Hematopoietic multipotent progenitor cell treated with erythropoietin and hydrocortisone succinate and interleukin-3 and kit ligand, for 8 days (in vitro differentiated cells): ENCODE measurements around the gene FAM9A.

Experiments
- DNase-seq: peaks from one replicate; pipeline ENCODE4 v3.0.0-alpha.2; 2015

The FAM9A gene

DNA sequence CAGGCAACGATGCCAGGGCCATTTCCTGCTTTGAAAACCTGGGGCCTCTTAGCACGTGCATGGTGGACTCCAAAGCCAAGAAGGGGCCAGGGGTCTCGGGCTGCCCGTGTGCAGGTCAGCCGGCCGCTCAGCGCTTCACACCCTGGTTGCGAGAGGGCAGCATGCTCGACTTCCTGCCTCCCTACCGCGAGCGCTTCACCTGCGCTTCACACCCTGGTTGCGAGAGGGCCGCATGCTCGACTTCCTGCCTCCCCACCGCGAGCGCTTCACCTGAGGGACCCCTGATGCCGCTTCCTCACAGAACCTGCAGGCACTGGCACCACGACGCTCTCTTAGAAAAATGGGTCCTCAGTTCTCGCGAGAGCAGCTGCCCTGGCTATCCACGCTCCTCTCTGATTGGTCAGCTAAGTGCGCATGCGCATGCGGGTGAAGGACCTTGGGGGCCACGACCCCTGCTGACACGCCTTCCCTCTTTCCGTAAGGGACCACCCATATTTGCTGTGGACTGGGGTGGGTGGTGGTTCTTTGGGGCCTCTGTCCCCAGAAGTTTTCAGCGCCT lies at the start of gene FAM9A:
FAM9A (minus strand) TSS at position 343 of the 559 bp plus-strand sequence. CDS start 1,212 bp downstream, outside the sequence.
- no peak for DNase-seq

DNA sequence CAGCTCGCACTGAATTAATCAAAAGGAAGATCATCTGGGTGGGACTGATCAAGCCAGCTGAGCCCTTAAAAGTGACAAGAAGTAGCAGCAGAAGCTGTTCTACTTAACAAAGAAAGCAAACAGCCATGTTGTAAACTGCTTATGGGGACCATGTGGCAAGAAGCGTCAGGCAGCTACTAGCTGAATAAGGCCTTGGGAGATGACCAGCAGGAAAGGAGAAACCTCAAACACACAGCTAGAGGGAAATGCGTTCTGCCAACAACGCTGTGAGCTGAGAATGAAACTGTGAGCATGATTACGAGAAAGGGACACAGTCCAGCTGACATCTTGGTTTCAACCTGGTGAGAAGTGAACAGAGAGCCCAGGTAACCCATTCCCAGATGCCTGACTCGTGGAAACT lies 49.3 kb upstream of the FAM9A start:
- no peak for DNase-seq

DNA sequence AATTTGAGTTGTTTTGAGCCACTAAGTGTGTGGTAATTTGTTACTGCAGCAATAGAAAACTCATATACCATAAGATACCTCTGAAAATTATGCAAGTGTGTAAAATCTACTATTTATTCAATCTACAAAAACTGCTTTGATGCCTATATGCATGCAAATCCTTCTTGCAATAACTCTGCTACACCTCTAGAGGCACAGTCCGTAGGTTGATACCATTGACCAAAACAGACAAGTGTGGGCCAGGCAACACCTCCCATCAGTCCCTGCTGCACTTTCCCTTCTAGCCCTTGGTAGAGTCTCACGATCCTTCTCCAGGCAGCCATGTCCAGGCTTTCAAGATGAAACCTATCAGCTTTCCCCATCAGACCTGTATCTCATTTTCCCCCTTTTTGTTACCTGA lies 48.8 kb upstream of the FAM9A start:
- DNase-seq = no peak

DNA sequence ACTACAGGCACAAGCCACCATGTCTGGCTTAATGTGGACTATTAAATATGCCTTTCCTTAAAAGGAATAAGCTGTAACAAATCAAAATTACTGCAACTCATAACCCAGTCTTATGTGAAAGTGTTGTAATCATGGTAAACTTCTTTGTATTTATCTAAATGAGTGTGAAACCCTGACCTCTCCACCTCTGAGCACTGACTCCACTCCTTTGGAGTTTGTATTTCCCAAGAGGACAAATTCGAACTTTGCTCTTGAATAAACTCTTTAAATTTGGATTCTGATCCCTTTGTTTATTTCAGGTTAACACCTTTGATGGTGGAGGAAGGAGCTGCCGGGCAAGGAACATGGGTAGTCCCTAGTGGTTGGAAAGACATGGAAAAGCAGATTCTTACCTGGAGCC lies 48.3 kb upstream of the FAM9A start:
- no peak for DNase-seq

DNA sequence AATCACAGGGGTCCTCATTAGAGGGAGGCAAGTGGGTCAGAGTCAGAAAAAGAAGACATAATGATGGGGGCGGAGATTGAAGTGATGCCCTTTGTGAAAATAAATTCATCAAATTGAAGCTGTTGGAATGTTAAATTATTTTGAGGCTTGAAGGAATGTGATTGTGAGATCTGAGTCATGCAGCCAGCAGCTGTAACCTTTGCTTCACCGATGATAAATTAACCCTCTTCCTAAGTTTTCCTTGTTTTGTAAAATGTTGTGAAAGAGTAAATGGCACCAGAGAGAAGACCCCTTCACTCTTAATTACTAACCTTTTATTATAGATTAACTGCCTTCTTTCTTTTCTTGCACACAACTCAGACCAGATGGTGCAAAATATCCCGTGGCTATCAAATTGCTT lies 47.7 kb upstream of the FAM9A start:
- DNase-seq = no peak

DNA sequence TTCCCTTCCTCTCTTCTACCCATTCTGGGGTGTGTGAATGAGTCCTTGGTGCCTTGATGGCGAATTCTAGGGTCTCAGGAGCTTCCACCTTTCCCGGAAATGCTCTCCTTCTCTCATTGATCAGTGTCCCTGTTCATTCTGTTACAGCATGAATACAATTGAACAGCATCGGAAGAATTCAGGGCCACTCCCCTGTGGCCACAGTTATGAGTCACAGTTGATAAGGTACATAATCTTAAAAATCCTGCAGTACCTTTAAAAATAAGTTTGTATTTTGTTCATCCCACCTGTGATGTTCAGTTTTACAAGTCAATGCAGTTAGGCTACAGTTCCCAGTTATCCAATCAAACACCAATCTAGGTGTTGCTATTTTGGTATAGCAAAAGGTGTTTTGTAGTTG lies 47.3 kb upstream of the FAM9A start:
- no peak for DNase-seq

DNA sequence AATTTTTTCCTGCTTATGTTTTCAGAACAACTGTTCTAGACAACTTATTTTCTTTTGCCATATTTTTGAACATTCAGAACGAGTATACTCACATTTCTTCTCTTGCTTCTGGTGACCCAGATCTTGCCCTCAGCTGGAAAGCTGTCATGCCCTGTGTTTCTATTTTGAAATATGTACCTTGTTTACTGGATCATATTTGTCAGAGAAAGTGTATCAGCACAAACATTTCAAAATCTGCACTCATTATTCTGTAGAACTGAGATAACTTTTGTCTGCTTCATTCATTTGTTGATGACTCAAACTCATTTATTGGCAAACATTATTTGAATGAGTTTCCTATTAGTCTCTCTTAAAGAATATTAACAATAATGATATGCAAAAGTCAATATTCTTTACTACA lies 46.2 kb upstream of the FAM9A start:
- no peak for DNase-seq

DNA sequence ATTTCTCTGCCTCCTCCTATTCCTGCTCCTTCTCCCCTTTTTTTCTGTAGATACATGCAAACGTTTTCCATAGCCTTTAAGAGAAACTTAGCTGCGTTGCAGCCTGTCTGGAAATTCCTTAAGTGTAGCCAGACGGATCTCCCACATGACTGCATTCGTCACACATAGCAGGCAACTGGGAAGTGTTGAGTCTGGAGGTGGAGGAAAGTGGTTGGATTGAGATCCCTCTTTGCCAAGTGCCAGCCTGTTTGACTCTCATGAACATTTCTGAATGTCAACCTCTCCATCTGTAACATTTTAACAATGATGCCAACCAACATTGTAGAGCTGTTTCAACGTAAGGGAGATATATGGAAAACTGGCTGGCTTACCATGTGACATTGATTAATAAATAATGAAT lies 45.1 kb upstream of the FAM9A start:
- DNase-seq = no peak

DNA sequence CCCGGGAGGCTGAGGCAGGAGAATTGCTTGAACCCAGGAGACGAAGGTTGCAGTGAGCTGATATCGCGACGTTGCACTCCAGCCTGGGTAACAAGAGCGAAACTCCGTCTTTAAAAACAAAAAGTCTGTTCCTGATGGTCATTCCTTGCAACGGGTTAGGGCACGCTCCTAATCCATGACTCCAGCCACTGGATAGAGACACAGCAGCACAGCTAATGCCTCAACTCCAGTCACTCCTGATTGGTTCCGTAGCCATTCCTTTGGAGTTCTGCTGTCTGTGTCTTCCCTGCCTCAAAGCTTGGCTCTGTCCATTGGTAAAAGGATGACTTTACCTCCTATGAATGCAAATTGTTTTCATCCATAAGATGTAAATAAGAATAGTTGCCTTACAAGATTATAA lies 44.3 kb upstream of the FAM9A start:
- no peak for DNase-seq

DNA sequence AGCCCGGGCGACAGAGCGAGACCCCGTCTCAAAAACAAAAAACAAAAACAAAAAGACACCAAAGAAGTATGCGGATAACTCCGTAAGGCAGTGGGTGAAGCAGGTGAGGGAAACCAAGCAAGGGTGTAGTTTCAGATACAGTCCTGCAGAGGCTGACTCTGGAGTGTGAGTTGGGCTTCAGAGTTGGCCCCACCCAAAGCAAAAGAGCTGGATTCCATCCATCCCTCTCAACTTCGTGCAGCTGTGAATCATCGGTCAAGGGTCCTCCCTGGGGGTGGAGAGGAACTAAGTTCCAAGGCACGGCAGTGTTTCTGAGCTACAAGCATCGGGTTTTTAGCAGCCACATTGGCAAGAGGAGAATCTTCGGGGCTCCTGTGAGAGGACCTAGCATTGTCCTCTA lies 43.9 kb upstream of the FAM9A start:
- no peak for DNase-seq

DNA sequence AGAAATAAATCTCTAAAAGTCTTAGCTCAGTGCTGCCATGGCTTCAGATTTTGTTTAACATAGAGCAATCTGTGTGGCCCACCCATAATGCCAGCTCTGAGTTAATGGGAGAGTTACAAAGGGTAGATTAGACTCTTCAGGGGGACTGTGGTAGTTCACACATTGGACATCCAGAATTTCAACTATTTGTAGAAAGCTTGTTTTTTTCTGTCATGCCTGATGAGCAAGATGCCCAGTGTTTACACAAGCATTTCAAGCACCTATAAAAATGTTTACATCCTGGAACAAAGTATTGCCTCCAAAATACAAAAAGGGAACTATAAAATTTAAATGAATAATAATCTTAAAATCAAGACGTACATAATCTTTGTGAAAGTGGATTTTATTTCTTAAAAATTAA lies 43.0 kb upstream of the FAM9A start:
- DNase-seq = no peak

DNA sequence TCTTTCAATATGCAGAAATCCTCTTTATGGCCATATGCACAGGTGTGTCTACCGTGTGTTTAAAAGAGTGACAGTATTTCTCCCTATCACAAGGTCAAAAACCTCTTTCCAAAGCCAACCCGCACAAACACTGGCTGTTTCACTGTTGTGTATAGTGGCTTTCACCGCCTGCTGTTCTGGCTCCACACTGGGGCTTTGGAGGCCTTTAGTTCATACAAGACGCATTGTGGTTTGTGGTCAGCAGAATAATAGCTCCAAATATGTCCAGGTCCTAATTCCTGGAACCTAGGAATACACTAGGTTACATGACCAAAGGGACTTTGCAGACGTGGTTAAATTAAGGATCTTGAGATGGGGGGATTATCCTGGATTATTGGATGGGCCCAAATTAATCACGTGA lies 40.7 kb upstream of the FAM9A start:
- DNase-seq = no peak

DNA sequence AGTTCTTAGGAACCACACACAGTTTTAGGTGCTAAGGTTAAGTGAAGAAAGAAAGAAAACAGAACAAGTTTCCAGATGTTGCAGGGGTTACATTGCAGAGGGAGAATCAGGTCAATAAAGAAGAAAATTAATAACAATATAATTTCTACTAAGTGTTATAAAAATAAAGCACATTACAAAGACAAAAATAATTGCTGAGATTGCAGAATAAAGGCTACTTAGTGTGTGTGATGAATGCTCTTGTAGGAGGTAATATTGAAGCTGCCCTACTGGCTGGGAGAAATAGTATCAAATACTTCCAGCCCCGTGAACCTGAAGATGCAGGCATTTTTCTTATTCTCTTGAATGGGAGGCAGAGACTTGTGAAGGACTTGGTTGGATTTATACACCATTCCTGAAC lies 33.2 kb upstream of the FAM9A start:
- DNase-seq = no peak

DNA sequence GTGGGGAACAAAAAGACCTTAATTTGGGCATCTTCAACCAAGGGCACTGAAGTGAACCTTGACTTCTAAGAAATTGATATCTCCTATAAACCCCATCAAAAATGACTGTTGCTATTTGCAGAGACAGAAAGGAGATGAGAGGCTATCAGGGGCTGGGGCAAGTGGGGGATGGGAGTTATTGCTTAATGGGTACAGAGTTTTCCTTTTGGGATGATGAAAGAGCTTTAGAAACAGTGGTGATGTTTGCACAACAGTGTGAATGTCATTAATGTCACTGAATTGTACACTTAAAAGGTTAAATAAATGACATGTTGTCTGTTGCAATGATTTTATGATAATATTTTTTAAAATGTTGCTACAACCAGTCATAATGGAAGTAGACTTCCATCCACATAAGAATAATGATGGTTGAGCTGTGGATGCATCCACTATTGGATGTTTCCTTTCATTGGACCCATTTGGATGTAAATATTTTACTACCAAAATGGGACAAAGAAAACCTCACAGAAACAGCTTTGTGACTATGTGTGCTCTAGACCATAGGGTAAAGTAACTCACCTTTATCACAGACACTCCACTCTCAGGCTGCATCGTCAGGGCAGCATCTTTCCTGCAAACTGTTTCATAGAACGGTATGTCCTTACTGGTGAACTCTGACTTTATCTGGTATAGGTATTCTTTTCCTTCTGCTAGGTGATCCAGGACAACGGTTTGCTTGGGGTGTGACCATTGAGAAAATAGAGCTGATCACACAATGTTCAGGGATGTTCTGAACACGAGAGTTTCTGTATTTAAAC lies 31.6 kb upstream of the FAM9A start:
- DNase-seq = no peak

DNA sequence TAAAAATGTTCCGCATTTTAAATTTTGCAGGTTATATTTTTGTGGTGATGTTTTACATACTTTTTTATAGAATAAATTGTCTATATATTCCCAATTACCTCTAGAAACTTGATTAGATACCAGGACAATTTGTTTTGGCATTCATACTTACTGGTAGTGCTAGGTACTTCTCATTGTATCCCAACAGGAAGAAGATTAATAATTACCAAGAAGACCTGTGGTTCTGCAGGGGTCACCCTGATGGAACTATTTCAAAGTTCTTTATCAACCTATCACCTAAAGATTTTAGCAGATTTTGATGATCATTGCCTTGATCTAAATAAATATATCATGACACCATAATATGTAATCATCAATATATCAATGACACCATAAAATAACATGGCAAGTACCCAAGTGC lies 22.5 kb upstream of the FAM9A start:
- no peak for DNase-seq

DNA sequence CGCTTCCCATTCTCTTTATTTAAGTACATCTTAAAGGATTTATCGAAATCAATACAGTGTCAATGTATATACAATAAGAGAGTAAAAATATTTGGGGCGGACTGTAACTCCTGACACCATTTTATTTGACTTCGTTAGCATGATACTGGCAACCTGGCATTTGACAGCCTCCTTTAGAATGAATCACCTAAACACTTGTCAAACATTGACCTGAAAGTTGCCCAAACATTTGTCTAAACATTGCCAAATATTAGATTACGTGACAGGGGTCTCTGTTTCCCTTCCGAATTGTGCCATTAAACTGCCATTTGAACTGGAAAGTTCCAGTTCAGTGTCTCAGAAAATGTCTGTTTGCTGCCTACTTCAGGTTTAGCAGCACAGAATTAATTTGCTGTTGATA lies 20.8 kb upstream of the FAM9A start:
- DNase-seq = no peak

DNA sequence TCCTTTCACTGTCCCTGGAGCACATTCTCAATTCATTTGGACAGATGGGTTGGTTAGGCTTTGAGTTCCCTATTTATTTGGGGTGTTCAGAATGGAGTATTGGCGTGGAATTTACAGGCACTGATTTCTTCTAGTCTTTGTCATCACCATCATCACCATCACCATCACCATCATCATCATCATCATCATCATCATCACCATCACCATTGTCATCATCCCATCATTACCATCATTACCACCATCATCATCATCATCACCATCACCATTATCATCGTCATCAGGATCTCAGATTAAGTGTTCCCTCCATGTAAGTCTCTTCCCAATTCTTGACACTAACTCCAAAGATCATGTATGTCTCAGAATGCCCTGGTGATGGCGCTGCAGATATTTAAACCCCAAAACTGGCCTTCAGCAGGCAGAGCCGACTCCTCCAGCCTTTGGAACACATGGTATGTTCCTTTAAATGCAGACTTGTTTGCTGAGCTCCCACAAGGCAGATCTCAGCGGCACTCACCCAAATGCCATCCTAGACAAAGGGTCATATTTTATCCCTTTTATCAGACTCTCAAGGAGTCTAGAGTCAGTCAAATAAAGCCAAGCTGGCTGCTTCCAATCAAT lies 19.8 kb upstream of the FAM9A start:
- no peak for DNase-seq

DNA sequence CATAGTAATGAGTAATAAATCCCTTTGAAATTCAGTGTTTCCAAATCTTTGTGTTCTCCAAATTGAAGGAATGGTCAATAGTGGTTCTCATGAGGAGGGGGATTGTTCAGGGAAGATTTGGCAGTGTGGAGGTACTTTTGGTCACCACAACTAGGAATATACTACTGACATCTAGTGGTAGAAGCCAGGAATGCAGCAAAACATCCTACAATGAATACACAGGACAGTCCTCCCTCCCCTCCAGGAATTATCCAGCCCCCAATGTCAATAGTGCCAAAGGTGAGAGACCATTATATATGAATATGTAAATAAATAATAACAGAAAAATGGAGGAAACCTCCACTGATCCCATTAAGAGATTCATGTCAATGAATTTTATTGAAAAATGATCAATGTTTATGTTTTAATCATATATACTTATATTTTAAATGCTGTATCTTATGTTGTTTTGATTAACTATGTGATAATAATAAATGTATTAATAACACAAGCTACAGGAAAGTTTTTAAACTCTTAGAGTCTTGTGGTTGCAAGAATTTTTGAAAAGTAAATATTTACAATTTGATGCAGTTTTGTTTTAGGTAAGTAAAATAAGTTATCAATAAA lies 14.4 kb upstream of the FAM9A start:
- DNase-seq = peak; percentile 42

DNA sequence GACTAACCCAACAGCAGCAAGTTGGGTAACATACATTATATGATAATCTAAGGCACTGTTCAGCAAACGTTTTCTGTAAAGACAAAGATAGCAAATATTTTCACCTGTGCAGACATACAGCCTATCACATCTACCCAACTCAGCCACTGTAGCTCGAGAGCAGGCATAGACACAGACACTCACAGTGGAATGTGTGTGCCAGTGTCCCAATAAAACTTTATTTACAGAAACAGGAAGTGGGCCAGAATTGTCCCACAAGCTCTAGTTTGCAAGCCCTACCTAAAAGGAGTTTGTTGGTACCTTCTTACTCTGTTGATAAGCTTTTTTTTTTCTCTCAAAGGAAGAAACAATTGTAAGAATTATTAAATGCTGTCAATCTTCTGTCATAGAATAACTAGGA lies 11.9 kb upstream of the FAM9A start:
- DNase-seq = no peak

DNA sequence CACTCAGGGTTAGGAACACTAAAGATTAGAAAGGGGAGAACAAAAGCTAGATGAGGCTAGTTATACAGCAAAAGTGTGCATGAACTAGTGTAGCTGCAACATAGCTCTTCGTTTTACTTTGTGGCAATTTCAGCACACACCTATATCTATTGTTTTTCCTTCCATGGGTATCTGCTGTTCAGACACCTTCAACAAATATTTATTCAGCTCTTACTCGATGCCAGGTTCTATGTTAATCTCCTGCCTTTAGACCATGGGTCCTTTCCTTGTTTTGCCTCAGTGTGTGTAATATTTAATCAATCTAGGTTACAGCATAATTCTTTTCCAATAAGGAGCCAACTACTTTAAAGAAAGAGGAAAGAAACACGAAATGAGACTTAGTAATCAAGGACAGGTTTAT lies 10.4 kb upstream of the FAM9A start:
- DNase-seq = no peak

DNA sequence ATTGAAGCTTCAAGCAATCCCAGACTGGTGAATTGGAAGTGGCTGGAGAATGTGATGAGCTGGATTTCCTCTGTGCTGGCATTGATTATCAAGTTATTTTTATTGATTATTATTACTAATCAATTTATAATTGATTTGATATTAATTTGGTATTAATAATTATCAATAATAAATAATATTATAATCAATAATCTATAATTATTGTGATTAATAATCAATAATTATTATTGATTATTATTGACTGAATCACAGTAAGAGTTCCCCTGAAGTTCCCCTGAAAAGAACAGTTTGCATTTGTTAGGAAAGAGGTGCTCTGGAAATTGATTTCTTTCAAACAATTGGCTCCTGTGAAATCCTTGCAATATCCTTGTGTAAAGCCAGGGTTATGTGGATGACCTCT lies 7.5 kb upstream of the FAM9A start:
- no peak for DNase-seq

DNA sequence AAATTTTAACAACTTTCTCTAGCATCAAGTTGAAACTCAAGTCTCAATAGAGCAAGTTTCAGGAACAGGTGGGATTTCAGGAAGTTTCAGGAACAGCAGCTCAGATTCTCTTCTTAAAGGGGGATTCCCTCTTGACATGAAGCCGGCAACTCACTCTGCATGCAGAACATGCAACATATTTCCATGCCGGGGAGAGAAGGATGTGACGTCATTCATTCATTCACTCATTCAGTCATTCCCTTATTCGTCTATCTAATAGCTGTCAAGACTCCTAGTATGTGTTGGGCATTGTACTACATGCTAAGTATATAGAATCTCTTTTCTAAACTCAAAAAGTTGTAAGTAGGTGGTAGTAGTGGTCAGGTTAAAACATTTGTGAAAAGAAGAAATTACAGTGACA lies 4.8 kb upstream of the FAM9A start:
- DNase-seq = no peak

DNA sequence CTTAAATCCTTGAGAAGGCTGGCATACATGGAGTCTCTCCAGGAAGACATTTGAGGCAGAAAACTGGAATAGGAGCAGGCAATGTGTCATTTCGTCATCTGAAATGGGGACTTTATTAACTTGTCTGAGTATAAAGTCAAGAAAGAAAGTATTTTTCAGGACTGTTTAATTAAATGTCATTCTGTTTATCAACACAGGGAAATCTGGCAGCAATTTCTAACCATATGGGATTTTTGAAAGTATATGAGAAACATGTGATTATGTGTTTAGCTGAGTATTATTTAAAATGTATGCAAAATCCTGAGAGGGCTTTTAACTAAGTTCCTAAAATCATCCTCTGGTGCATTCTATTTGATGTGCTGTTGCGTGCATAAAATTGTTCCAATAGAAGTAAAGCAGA lies 3.9 kb upstream of the FAM9A start:
- DNase-seq = no peak

DNA sequence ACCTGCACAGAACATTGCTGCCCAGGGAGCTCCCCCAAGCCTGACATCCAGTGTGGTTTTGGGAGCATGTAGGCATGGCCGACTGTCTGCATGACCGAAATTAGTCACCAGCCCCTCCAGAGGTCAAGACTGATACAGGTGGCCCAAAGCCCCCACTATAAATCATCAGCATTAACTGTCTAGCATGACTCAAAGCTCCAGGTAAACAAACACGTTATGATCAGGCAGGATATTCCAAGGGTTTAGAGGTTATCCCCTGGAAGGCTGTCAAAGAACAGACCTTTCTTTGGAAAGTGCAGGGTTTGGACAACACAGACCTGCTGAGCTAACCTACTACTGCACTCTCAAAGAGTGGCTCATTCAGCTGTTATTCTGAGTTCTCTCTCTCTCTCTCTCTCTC lies 2.1 kb upstream of the FAM9A start:
- no peak for DNase-seq
